ENCODE data around the gene PARM1.

The PARM1 gene, protein sequence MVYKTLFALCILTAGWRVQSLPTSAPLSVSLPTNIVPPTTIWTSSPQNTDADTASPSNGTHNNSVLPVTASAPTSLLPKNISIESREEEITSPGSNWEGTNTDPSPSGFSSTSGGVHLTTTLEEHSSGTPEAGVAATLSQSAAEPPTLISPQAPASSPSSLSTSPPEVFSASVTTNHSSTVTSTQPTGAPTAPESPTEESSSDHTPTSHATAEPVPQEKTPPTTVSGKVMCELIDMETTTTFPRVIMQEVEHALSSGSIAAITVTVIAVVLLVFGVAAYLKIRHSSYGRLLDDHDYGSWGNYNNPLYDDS

DNA sequence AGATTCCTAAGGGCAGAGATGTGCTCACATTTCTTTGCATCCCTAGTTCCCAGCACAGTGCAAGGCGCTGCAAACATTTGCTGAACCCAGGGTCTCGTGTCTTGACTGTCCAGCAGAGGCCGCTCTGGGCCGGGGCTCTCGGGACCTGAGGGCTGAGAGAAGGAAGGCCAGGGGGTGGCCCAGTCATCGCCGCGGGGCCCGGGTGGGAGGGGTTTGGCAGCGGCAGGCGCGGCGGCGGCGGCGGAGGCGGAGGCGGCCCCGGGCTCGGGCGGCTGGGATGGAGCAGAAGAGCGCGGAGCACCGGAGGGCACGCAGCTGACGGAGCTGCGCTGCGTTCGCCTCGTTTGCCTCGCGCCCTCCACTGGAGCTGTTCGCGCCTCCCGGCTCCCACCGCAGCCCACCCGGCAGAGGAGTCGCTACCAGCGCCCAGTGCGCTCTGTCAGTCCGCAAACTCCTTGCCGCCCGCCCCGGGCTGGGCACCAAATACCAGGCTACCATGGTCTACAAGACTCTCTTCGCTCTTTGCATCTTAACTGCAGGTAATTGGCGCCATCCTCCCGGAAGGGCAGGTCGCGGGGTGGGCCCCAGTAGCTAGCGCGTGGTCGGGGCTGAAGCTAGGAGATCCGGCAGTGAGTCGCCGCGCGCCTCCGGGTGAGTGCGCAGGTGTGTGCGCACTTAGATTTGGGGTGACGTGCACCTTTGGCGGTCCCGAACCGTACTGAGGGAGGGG lies at the start of gene PARM1:
Gene PARM1 (plus strand): TSS at position 285 of the 730 bp plus-strand sequence. CDS start 212 bp downstream, at position 497.
- DNase-seq: peak; percentile 76

DNA sequence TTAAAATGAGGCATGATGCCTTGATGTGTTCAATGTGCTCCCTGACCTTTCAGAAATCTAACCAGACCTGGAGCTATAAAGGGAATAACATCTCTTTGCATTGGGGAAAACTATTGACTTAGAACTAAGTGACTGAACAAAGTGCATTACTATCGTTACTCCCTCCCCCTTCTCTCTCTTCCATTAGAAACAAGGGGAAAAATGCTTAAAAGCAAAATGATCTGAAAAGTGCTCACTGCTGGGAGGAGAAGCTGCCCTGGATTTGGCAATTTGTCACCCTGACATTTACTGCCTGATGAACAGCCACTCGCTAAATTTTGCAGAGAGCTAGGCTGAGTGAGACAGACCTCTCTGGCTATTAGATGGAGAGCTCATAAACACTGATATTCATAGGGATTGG lies 48.6 kb upstream of the PARM1 start:
- DNase-seq: no peak

DNA sequence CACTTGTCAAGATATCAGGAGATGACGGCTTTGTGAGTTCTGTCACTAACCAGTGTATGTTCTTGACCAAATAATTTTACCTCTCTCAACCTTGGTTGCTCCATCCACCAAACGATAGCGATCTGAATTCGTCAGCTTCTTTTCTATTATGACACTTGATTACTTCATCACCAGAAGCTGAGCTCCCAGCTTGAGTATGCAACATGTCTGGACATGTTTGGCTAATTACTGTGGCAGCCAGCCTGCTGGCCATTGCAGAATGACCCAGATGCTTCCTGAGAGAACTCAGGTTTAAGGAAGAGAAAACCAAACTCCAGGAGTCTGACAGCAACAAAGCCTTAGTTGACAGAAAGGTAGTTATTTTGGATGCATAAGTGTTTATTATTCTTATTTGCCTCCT lies 46.4 kb upstream of the PARM1 start:
- DNase-seq: no peak

DNA sequence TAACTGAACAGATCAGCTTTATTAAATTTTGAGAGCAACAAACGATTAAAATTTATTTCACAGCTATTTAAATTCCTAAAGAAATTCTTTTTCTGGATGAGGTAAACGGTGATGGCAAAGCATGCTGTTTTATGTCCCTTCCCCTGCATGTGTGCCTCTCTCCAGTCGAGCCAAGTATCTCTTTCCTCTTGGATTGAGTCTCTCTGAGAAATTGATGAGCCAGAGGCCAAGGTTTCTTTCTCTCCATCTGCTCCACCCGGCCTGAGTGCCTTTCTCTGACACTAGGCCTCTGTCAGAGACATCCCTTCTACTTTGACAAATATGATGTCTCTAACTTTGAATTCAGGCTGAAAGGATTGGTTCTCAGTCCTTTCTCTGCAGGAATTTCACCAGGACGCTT lies 42.6 kb upstream of the PARM1 start:
- no peak for DNase-seq

DNA sequence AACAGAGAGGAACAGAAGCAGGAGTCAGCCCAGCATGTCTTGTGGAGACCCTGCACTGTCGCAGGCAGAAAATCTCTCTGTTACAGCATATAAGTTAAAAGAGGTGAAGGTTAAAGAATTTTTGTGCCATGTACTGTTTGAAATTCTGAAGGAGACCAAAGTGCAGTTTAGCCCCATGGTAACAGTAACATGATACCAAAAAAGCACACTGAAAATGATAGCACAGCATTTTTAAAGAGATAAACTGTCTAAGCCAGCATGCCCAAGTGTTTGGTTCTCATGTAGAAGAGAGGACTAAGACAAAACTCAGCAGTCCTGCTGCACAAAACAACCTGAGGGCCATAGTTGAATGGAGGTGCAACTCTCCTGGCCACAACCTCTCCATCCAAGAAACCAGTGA lies 41.9 kb upstream of the PARM1 start:
- no peak for DNase-seq

DNA sequence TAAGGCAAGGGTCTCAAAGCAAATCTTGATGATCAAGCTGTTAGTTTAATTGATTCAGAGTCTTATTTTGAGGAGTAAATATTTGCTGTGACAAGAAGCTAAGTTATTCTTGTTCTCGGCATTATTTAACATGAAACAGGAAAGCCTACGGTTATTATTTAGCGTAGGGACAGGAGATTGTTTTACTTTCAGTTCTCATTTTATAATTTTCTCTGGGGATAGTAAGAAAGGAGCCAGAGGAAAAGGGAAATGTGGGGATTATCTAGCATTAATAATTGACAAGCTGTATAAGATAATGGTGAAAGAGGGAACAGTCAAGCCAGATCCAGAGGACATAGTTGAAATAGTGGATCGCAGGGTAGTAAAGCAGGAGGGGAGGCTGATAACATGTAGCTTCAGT lies 39.7 kb upstream of the PARM1 start:
- DNase-seq: no peak

DNA sequence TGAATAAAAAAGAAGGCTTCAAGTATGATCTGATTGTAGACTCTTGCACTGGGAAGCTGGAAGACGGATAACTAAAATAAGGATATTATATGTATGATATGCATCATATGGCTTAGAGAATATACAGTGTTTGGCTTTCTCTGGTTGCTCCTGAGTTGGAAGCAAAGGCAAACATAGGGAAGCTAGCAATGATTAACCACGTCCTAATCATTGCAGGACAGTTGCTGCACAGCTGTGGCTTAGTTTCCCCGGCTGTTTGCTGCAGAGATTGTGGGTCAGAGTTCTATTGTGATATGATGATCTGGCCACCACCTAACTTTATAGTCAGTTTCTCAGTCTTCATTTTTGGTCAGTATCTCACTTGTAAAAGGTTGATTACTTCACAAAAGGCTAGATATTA lies 36.3 kb upstream of the PARM1 start:
- DNase-seq: no peak

DNA sequence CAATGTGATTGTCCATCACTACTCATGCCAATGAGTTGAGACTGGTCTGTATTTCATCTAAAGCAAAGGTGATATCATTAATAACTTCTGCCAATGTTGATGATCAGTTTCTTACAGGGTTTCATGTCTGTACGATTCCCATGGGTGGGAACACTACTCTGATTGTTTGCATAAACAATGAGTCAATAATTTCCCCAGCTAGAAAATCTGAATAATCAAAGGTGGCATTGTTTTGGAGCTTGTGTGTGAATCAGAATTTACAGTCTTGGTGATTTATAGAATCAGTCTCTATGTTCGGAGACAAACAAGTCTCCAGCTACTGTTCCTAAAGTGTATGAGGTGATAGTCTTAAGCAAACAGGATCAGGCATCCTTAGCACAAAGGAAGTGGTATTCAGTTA lies 35.5 kb upstream of the PARM1 start:
- no peak for DNase-seq

DNA sequence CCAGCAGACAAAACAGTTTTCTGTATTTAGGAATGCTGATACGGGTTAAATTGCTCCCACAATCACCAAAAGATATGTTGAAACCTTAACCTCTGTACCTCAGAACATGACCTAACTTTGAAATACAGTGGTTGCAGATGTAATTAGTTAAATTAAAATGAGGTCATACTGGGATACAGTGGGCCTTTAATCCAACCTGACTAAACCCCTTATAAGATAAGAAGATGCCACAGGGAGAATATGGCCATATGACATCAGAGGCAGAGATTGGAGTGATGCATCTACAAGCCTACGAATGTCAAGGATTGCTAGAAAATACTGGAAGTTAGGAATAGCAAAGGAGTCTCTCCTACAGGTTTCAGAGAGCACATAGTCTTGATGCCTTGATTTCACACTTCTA lies 32.1 kb upstream of the PARM1 start:
- DNase-seq: no peak

DNA sequence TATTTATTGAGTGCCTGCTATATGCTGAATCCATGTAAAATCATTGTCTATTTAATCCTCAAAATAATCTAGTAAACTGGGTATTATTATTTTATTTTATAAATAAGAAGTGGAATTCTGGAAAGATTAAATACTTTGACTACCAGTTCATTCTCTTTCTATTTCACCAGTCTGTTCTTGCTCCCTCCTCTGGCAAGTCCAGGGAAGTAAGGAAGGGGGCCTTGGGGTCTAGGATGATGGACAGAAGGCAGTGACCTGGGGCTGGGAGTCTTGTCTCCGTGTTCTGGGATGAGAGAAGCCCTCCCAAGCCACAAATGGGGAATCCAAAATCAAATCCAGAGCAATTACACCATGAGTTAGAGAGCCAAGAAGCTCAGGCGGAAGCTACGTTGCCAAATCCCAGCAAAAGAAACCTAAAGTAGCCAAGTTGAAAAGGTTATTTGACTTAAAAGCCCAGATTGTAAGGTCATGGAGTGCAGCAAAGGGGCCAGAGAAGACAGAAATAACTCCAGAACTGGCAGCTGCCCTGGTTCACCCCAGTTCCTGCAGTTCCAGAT lies 28.3 kb upstream of the PARM1 start:
- no peak for DNase-seq

DNA sequence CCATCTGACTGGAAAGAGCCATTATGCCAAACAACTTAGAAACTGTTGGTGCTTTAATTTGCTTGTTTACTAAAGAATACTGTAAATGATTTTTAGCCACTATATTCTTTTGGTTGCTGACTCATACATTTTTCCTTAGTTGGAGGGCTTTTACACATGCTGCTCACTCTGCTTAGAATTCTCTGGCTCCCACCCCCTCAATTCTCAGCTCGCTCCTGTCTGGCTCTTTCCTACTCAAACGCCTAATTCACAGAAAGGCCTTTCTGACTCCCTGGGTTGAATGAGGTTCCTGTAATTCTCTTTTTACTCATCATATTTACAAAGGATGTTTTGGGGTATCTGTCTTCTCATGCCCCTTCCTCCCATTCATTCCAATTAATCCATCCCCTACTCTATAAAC lies 26.1 kb upstream of the PARM1 start:
- no peak for DNase-seq

DNA sequence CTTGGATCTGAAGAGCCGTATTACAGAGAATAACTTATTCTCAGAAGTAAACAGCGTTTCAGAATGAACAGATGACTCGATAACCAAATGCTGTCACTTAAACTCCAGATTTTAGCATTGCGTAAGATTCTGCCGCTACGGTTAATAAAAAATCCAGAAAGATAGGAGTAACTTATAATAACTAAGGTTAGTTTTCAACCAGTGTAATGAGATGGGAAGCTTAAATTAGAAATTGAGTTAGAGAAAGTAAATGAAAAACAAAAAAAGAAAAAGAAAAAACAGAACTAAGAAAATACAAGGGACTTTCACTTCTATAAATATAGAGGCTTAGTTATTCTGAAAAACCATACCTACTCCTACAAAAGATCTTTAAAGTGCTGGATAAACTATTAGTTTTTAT lies 13.1 kb upstream of the PARM1 start:
- no peak for DNase-seq

DNA sequence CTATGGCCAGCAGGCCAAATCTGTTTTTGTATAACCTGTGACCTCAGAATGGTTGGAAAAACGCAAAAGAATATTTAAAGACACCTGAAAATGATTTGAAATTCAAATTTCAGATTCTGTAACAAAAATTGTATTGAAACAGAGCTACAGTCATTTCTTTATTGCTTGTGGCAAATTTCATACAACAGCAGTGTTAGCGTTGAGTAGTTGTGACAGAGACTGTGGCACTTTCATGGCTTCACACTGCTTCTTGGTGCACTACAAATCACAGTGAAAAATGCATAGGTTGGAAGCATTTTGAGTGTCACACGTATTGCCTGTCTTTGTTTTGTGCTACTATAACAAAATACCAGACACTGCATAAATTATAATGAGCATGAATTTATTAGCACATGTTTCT lies 12.2 kb upstream of the PARM1 start:
- no peak for DNase-seq

DNA sequence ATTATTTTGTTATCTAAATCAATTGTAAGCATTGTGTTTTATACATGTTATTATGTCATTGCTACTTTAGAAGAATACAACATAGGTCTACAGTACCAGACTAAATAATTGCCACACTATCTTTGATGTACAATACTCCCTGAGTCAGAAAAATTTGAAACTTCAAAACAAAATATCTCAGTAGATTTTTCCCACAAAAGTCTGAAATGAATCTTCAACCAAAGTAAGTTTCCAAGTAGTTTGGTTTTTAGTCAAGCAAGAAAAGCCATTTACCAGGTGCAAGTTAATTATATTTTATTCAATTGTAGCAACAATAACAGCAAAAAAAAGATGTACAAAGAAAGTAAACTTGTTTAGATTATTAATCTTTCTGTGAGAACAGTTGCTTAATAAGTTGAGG lies 11.4 kb upstream of the PARM1 start:
- DNase-seq: no peak

DNA sequence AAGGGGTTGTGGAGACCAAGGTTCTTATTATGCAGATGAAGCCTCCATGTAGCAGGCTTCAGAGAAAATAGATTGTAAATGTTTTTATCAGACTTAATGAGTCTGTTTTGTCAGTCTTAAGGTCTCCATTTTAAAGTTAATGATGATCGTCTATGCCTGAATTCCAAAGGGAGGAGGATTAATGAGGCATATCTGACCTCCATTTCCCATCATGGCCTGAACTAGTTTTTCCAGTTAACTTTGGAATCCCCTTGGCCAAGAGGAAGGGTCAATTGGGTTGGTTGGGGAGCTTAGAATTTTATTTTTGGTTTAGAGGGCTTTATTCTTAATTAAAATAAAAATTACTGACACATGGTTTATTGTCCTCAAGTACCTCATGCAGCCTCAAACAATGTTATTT lies 6.9 kb upstream of the PARM1 start:
- no peak for DNase-seq

DNA sequence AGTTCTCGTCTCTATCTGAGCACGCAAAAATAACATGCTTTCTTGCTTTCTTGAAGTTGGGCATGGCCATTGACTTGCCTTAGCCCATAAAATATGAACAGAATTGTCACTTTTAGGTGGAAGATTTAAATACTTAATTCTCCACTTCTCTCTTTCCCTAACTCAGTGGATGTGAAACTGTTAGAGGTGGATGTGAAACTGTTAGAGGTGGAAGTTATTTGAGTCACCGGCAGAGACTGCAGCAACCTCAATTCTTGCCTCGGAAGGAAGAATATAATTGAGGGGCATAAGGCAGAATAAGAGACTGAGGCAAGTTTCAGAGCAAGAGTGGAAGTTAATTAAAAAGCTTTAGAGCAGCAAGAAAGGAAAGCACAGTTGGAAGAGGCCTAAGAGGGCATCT lies 2.8 kb upstream of the PARM1 start:
- no peak for DNase-seq

DNA sequence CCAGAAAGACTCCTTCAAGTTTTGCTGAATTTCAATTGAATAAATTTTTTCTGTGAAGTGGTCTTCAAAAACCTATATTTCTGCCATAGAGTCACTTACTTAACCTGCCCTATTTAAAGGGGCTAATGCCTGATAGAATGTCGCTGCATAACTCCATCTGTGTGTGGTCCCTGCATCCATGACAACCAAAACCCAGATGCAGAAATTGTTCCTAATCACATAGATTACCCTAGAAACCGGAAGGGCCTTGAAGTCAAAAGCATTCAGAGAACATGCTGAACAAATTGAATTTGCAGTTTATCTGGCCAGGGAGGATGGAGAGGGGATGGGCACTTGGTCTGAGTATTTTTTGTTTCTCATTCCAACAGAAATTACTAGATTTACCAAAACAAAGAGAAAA lies 1.5 kb upstream of the PARM1 start:
- no peak for DNase-seq

DNA sequence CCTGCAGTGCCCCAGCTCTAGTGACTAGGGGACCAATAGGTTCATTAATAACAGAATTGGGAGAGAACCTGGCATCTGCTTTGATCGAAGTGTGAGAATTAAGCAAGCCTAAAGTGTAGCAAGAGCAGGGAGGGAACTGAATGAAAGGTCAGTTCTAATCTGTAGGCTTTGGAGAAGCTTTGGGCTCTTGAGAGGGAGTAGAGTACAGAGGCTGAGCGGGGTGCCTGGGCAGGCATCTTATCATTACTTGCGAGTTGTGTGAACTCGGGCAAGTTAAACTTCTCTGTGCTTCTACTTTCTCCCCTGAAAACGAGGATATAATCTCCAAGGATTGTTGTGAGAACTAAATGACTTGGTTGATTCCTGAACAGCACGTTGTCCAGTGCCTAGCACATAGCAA lies 906 bp upstream of the PARM1 start:
- DNase-seq: no peak

DNA sequence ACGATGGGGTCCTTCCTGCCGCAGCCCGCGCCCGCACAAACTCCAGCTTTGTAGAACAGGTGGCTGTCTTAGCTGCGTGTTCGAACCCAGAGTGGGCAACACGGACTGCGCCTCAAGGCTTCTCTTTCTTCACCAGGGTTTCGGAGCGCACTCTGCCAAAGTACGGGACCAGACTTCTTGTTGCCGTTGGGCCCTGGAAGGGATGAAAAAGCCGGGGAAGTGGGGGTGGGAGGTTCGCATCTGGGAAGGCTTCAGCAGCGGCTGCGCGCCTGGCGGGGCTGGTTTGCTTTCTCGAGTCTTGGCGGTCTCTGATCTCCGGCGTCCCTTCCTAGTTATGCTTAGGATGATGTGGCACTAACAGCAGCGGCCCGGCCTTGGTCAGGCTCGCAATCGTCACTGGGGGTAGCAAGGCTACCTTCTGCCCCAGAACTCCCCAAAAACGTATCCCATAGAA lies 673 bp downstream of the PARM1 start:
- DNase-seq: no peak

DNA sequence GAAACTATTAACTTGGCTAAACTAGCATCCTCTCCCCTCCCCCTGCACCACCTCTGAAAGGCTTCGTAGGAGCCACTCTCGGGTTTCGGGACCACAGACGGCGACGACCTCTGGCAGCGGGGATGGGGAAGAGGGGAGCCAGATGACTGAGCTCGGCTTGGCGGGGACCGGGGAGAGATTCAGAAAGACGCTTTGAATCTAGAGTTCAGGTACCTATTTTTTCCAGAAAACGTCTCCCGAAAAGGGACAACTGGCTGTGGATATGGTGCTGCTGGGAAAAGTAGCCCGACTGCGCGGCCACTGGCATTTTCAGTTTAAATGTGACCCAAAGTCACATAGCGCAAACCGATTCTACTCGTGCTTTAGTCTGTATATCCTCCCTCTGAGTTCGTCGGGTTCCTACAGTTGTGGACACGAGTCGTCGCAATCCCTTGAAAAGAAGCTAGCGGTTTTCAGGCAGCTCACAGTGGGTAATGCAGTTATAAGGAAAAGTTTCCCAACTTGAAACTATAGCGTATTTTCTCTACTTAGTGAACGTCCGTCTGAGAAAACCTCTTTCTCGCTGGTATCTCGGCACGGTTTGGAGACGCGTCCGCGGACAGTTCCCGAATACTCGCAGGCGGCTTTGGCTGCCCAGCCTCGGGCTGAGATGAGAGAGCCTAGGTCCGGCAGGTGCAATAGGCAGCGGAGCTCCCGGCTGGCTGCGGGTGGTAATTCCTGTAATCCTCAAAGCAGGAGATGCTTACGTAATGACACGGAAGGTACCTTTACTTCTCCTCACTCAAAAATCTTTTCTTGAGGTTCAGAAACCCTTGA lies 1.3 kb downstream of the PARM1 start:
- no peak for DNase-seq

DNA sequence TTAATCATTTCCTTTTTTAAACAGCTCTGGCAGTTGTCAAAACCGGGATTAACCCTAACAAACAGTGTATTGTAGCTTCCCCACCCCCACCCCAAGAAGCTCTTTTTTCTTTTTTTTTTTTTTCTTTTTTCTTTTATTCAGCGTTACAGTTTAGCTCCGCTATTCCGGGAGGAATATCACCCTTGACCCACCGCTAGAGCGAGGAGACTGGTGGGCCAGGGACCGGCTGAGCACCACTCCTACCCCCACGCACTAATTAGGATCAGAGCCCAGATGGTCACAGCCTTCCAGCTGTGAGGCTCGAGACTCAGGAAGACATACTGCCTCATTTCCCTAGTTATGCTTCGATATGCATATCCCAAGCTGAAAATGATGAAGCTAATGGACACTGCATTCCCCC lies 2.0 kb downstream of the PARM1 start:
- DNase-seq: no peak

DNA sequence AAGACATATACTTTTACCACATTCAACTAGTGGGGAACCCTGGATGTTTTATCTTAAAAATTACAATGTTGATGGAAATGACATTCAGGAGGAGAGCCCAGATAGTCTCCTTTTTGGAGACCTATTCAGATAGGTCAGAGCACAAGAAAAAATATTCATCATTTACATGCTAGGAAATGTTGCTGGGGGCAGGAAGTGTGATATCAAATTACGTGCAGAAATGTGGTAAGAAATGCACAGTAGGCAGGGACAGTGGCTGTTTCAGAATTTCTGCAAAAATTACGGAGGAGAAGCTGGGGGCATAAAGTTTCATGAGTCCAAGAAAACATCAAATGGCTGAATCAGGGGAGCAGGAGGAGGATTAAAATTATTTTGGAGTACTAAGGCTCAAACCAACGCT lies 8.2 kb downstream of the PARM1 start:
- DNase-seq: no peak

DNA sequence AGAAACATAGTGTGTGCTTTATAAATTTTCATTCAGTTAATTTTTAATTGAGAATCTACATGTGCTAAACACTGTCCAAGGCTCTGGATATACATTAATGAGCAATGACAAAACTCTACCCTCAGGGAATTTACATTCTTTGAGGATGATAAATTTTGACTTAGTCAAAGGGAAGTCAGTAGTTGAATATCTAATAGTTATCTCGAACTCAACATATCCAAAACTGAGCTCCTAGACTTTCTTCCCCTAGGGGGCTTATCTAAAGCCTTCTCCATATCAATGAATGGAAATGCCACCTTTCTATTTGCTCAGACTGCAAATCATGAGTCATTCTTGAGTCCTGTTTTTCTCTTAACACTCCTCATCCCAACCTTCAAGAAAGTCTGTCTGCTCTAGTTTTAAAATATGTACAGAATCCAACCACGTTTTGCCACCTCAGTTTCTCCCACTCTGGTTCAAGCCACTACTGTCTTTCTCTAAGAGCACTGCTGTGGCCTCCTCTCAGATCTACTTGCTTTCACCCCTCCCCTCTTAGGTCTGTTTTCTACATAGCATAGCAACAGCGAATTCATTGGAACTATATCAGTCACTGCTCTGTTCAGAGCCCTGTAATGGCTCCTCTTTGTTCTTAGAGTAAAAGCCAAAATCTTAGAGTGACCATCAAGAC lies 9.5 kb downstream of the PARM1 start:
- DNase-seq: no peak

Data from CD4-positive, alpha-beta T cell treated with Interleukin-15 for 1 hour (primary cell).